Left ventricle myocardium inferior (tissue), 1 donor: ENCODE results near the gene HS6ST3. TPM values are rescaled to one million over a fixed set of nuclear protein-coding genes. Genes with fewer than 3 reads are reported as not detected.

Experiments used
- DNase-seq: peaks from one replicate; pipeline ENCODE4 v3.0.0-alpha.2; 2020
- H3K27ac ChIP-seq: fragments of 200-600 bp; replicated peaks from 2 replicates; pipeline ENCODE4 v1.8.0; 2021
- H3K27me3 ChIP-seq: fragments of 200-600 bp; 2 replicates; pipeline ENCODE4 v1.8.0; 2021; ENCODE audit warnings: low read depth
- H3K36me3 ChIP-seq: fragments of 200-600 bp; 2 replicates; pipeline ENCODE4 v1.8.0; 2021
- H3K4me1 ChIP-seq: fragments of 200-600 bp; 2 replicates; pipeline ENCODE4 v1.8.0; 2021
- H3K4me3 ChIP-seq: fragments of 200-600 bp; 2 replicates; pipeline ENCODE4 v1.8.0; 2021; ENCODE audit warnings: mild to moderate bottlenecking, moderate library complexity
- H3K9me3 ChIP-seq: fragments of 200-600 bp; replicated peaks from 2 replicates; pipeline ENCODE4 v1.8.0; 2021
- CTCF ChIP-seq: fragments of 200-600 bp; IDR thresholded peaks from 2 replicates; pipeline ENCODE4 v1.8.0; 2021; ENCODE audit warnings: antibody characterized with exemption, mild to moderate bottlenecking, borderline replicate concordance
- intact Hi-C: fragments of 100-400 bp; cut with micrococcal nuclease; formaldehyde crosslinking; loops from one replicate; pipeline ENCODE4 v1.11.0; 2022
- total RNA-seq: library from RNA; stranded (reverse); fragmentation: NEBNext Ultra II Directional; extraction: Animal tissue kit (Norgen Biotek cat#: 25700); gene quantifications from one replicate; pipeline ENCODE4 v1.2.1, GENCODE V29; 2021
- donor health status: DM: no; HTN: yes; CAD: no; lungs with severe emphysema.

HS6ST3 gene
- total RNA-seq, 1 donor from 2014 or later = 2.0 TPM

DNA sequence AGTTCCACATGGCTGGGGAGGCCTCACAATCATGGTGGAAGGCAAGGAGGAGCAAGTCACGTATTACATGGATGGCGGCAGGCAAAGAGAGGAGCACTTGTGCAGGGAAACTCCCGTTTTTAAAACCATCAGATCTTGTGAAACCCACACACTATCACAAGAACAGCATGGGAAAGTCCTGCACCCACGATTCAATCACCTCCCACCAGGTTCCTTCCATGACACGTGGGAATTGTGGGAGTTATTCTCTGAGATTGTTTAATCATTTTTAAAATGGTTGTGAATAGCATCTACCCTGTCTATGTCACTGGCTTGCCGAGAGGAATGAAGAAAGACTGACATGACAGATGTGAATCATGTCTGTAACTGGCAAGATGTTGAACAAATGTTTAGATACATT lies 301.7 kb downstream of the HS6ST3 start:
- Histone ChIP-seq H3K27ac (no peak overlapping the region), H3K4me3 (no peak overlapping the region), H3K36me3 (no peaks in the 10 kb centered on the region), H3K9me3 (no peaks in the 10 kb centered on the region), H3K27me3 (no peaks in the 10 kb centered on the region), H3K4me1 (no peaks in the 10 kb centered on the region)
- intact Hi-C loops = no loop called here
- no peak for DNase-seq
- TF ChIP-seq CTCF = no peak

- no peak for TF ChIP-seq CTCF
- H3K9me3 ChIP-seq = no peaks in the 10 kb centered on the region
- H3K36me3 ChIP-seq = no peaks in the 10 kb centered on the region
- H3K27me3 ChIP-seq = no peaks in the 10 kb centered on the region
- H3K4me3 ChIP-seq = no peak overlapping the region
- intact Hi-C loops = no loop called here
- no peak for DNase-seq
- no peaks in the 10 kb centered on the region for H3K4me1 ChIP-seq
- H3K27ac ChIP-seq = no peak overlapping the region
These were observed 307.9 kb downstream of the HS6ST3 start for GRCh38 chr13:96397807-96398206.

DNA sequence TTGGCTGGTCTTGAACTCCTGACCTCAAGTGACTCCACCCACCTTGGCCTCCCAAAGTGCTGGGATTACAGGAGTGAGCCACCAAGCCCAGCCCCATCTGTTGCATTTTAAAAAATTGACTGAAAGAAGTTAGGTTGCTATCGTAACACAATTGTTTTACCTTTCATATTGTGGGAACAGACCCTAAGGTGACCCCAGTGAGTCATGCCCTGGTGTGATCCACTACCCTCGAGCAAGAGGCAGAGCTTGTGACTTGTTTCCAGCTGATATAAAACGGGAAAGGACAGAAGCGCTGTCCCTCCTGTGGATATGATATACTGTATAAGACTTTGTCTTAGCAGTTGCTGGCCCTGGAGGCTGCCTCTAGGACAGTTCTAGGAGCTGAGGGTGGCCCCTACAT lies 308.6 kb downstream of the HS6ST3 start:
- Histone ChIP-seq H3K36me3 (no peaks in the 10 kb centered on the region), H3K4me3 (no peak overlapping the region), H3K4me1 (no peaks in the 10 kb centered on the region), H3K27ac (no peak overlapping the region), H3K9me3 (no peaks in the 10 kb centered on the region), H3K27me3 (no peaks in the 10 kb centered on the region)
- no peak for TF ChIP-seq CTCF
- DNase-seq = no peak
- intact Hi-C loops = no loop called here

DNA sequence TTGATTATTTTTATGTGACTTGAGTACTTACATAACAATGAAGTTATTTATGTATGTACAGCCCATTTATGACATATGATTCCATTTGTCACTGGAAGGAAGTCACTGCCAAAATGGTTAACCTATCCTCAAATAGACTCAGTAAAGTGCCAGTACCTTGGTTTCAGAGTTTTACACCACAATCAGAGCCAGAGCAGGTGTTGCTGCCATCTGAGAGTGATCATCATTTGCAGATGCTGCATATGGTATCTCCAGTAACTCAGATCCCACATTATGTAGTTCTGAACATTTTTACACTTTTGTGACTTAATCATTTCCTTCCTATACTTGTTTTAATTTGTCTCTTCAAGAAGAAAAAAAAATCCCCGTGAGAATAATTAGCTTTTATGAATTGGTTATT lies 313.3 kb downstream of the HS6ST3 start:
- H3K36me3 ChIP-seq = no peaks in the 10 kb centered on the region
- H3K27ac ChIP-seq = no peak overlapping the region
- intact Hi-C loops = no loop called here
- no peak for TF ChIP-seq CTCF
- H3K4me3 ChIP-seq = no peak overlapping the region
- H3K4me1 ChIP-seq = no peaks in the 10 kb centered on the region
- no peaks in the 10 kb centered on the region for H3K27me3 ChIP-seq
- no peak for DNase-seq
- no peaks in the 10 kb centered on the region for H3K9me3 ChIP-seq

DNA sequence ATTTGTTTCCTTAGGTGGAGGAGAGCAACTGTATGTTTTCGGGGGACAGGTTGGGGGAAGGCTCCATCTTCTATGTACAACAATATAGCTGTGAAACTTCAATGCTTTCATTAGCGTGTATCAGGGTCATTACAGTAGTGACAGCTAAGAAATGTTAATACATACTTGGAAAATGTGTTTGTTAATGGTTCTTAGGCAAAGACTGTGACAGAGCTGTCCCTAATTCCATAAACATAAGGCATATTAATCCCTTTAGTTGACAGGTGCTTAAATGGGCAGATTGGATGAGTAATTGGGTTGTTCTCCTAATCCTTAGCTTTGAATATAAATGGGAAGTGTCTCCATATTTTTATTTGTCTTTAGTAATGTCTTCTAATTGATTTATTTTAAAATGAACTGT lies 313.7 kb downstream of the HS6ST3 start:
- H3K27ac ChIP-seq = no peak overlapping the region
- H3K36me3 ChIP-seq = no peaks in the 10 kb centered on the region
- no peak for DNase-seq
- TF ChIP-seq CTCF = no peak
- no peaks in the 10 kb centered on the region for H3K27me3 ChIP-seq
- H3K9me3 ChIP-seq = no peaks in the 10 kb centered on the region
- H3K4me3 ChIP-seq = no peak overlapping the region
- H3K4me1 ChIP-seq = no peaks in the 10 kb centered on the region
- intact Hi-C loops = no loop called here

- Histone ChIP-seq H3K4me3 (no peak overlapping the region), H3K9me3 (no peaks in the 10 kb centered on the region), H3K27me3 (no peaks in the 10 kb centered on the region), H3K36me3 (no peaks in the 10 kb centered on the region), H3K27ac (no peak overlapping the region), H3K4me1 (no peaks in the 10 kb centered on the region)
- TF ChIP-seq CTCF = no peak
- intact Hi-C loops = no loop called here
- no peak for DNase-seq
These were observed 326.0 kb downstream of the HS6ST3 start for GRCh38 chr13:96415831-96416385.
